NCI-H2107 treated with DMSO at 0.1 percent for 48 hours (cell line): Measurements from ENCODE around the gene MAP3K3.

ENCODE experiments used
- DNase-seq: peaks from one replicate; lab custom pipeline; 2025; ENCODE audit not compliant: unreplicated experiment; lab: John Stamatoyannopoulos, UW

The MAP3K3 gene

GRCh38 chr17:63622574-63623390 lies 565 bp downstream of the MAP3K3 start:
- no peak for DNase-seq

DNA sequence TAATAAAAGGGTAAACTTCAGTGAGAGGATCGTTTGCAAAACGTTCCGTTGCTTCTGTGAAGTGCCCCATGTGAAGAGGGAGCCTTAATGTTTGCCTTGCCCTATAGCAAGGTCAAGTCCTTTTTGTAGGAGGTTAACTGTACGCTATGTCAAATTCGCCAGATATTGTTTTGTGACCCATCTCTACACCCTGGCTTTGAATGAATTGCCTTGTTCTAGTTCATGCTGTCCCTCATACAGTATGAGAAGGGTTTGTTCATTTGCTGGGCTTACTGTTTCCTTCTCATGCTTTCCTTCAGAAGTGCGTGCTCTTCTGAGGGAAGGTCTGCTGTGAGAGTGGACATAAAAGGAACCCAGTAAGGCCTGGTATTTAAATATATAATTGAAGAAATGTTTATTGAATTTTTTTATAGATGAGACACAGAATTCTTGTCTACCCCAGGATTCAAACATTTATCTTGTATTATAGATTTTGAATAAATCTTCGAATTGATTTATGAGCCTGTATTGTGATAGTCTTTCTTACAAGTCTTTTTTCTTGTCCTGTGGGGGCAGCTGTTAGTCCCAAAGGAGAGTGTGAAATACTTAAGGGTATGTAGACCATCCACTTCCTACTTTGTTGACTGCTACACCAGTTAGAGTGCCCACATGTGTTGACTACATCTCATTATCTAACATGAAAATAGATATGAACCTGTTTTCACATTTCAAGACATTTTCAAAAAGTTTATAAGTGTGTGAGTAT lies 1.7 kb downstream of the MAP3K3 start:
- no peak for DNase-seq

- no peak for DNase-seq
Observed at GRCh38 chr17:63624531-63624880, 2.3 kb downstream of the MAP3K3 start.

GRCh38 chr17:63626551-63627180 lies 4.4 kb downstream of the MAP3K3 start:
- DNase-seq: no peak

- no peak for DNase-seq
Observed at GRCh38 chr17:63629627-63630026, 7.4 kb downstream of the MAP3K3 start.

GRCh38 chr17:63631062-63631461 lies 8.8 kb downstream of the MAP3K3 start:
- no peak for DNase-seq

- DNase-seq: no peak
Observed at GRCh38 chr17:63631626-63632025, 9.4 kb downstream of the MAP3K3 start.

DNA sequence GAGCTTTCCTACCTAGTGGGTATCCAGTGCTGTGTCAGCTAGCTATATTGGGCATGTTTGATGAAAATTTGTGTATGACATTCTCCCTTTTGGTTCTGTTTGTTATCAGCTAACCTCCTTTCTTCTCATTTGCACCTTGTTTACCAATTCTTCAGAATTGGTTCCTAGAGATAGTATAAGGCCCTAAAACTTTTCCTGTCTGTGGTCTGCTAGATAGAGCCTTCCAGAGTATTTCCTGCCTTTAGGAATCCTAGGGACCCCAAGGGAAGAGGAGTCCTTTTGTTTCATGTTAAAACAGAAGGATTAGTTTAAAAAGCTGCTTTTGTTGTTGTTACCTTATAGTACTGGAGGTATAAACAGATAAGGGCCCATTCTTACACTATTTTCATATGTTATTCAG lies 11.5 kb downstream of the MAP3K3 start:
- no peak for DNase-seq

GRCh38 chr17:63634163-63634562 lies 11.9 kb downstream of the MAP3K3 start:
- DNase-seq: no peak

GRCh38 chr17:63634816-63635215 lies 12.6 kb downstream of the MAP3K3 start:
- DNase-seq: no peak

- no peak for DNase-seq
Observed at GRCh38 chr17:63635290-63635689, 13.1 kb downstream of the MAP3K3 start.

- no peak for DNase-seq
Observed at GRCh38 chr17:63635787-63636186, 13.6 kb downstream of the MAP3K3 start.

- no peak for DNase-seq
Observed at GRCh38 chr17:63639125-63639524, 16.9 kb downstream of the MAP3K3 start.

GRCh38 chr17:63640038-63640437 lies 17.8 kb downstream of the MAP3K3 start:
- DNase-seq: no peak

- no peak for DNase-seq
Observed at GRCh38 chr17:63641692-63642448, 19.7 kb downstream of the MAP3K3 start.

GRCh38 chr17:63644846-63645245 lies 22.6 kb downstream of the MAP3K3 start:
- no peak for DNase-seq

GRCh38 chr17:63645775-63646487 lies 23.7 kb downstream of the MAP3K3 start:
- DNase-seq: no peak

DNA sequence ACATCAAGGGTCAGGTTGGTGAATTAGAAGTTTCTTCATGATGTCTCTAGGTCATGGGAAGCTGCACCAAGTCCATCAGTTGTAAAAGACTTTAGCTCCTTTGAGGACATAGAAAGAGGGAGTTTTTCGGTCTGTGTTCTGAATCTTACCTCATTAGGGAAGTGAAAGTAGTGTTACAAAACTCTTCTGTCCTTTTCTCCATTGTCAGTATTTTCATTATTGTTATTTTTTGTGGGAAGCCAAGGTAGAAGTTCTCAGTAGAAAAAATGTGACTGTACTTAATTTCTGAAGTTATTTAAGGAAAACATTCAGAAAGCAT lies 24.2 kb downstream of the MAP3K3 start:
- no peak for DNase-seq

DNA sequence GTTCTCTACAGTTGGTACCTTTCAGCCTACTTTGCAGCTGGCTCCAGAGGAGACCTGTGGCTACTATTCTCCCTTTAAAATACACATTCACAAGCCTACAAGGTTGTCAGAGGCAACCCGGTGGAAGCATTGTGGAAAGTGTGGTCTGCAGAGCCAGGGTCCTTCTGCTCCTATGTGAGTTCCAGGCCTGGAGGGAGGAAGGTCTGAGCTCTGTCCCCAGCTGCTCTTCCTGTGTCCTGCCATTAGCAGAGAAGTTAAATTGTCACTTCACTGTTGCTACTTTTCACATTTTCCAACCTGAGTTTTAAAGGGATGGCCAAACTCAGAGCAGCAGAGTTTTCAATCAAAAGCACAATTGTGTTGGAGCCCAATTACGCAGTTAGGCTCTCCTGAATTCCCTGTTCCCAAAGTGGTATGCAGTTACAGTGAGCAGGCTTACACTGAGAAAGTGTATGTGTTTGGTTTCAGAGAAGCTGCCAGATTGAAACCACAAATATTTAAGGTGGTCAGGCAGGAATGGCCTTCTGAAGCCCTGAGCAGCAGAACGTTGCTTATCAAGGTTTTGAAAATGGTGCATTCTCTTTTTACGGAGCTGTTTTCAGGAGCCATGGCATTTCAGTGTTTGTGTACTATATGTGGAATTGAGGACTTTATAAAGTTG lies 25.0 kb downstream of the MAP3K3 start:
- no peak for DNase-seq

- DNase-seq: no peak
Observed at GRCh38 chr17:63647936-63648335, 25.7 kb downstream of the MAP3K3 start.
